GM12873 (cell line): ENCODE results near the gene NNT.
A peak's percentile ranks its signal among the peaks of the same experiment; 100 is the strongest.

Source experiments
- CTCF ChIP-seq: IDR thresholded peaks from 2 replicates; pipeline ENCODE4 v1.5.1; 2012; ENCODE audit warnings: low read depth, mild to moderate bottlenecking, moderate library complexity, low read length, control low read depth; ENCODE audit not compliant: insufficient read depth; ENCODE audit errors: missing control alignments

Gene NNT

GRCh38 chr5:43659075-43659474, 56.1 kb downstream of the NNT start:
- no peak for TF ChIP-seq CTCF

GRCh38 chr5:43661102-43661501, 58.1 kb downstream of the NNT start:
- peak; percentile 32 for TF ChIP-seq CTCF

- TF ChIP-seq CTCF = no peak
These were observed 60.9 kb downstream of the NNT start for GRCh38 chr5:43663916-43664315.

DNA sequence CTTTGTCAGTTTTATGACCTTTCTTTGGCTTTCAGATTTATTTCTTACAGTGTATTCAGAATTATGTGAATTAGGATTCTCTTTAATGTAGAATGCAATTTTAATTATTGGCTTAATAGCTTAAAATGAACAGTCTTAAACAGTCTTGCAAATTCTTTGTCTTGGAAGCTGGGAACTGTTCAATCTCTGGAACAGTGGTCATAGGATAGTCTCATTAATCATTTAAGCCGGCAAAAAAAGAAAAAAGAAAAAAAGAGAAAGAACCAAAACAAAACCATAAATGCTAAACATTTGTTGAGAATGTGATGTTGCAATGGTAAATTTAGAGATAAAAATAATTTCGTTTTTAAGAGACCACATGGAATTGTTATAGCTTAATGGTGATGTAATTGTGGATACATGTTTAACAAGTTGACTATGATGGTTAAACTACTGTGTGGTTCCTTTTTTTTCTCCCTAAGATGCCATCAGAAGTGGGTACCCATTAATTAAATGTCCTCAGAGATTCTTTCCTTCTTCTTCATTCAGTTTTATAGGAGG, 61.6 kb downstream of the NNT start:
- TF ChIP-seq CTCF = no peak

DNA sequence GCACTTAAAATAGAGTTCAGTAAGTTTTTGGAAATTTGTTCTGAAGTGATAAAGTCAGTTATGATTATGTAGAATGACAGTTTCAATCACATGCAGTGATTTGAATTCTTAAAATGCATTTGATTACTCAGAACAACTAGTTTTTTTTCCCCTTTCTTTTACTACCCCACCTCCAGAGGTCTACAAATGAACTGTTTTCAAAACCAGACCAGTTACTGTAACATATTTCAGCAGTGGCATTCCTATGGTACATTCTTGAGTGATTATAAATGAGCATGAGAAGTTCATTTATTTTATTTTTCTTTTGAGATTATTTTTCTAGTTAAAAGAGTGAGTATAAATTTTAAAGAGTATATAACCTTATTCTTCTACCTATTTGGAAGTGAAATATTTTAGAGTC, 71.6 kb downstream of the NNT start:
- TF ChIP-seq CTCF = no peak

GRCh38 chr5:43675357-43675756, 72.4 kb downstream of the NNT start:
- no peak for TF ChIP-seq CTCF

DNA sequence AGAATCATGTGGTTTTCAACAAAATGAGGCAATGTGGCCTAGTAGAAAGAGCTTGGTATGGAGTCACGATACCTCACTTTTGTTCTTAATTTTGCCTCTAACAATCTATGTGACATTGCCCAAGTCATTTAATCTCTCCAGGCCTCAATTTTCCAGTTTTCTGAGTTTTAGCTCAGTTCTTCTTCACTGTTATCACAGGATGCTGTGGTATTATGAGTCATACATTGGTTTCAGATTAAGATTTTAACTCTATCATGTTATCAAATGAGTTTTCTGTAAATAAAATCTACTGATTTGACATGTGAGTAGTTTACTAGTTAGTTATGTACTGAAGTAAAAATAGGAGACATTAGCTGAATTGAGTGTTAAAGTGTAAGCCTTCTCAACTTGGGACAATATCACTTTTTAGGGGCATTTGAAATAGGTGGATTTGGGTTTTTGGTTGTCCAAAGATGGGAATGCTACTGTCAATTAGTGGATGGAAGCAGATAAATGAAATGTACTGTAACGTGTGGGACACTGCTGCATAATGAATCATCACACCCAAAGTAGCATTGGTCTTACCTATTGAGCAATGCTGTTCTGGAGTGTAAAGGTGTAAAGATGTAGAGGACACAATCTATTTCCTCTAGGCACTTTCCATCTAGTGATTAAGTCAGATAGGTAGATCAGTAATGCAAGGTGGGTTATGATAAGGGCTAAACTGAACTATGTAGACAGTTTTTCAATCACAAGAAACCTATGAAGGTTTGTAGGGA, 73.3 kb downstream of the NNT start:
- TF ChIP-seq CTCF = no peak
